GM10847 (cell line): ENCODE measurements around the gene SGK2.
A peak's percentile ranks its signal among the peaks of the same experiment; 100 is the strongest.

Experiments
- POLR2A ChIP-seq: IDR thresholded peaks from 2 replicates; pipeline ENCODE4 v1.6.1; 2011; ENCODE audit not compliant: insufficient read length; ENCODE audit errors: extremely low read depth

The SGK2 gene

DNA sequence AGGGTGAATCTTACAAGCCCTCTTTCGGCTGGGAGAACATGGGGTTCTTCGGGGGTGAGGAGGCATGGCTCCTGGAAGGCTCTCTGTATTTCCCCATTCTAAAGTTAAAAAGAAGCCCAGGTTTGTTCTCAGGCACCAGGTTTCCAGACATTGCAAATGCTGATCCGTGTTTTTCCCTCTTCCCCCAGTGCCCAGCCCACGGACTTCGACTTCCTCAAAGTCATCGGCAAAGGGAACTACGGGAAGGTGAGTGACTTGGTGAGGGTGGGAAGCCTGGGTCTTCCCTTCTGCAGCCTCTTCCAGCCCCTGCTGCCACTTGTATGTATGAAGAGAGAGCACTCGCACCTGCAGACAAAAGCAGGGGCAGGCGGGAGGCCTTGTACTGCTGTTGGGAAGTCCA, 8.7 kb downstream of the SGK2 start:
- no peak for TF ChIP-seq POLR2A

DNA sequence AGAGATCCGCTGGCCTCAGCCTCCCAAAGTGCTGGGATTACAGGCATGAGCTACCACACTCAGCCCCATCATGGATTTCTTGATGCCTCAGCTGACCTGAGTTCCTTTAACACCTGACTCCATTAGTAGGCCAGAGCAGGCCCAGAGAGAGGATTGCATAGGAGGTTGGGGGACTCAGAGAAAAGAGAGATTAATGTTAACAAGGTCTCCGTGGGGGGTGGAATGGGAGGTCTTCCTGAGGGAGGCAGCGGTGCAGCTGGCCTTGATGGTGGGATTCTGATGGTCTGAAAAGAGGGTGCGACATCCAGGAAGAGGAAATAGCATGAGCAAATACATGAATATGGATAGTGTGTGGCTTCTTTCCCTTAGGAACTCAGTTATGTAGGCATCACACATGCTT, 9.9 kb downstream of the SGK2 start:
- TF ChIP-seq POLR2A, result no peak

GRCh38 chr20:43569282-43569681, 10.5 kb downstream of the SGK2 start:
- TF ChIP-seq POLR2A, result no peak

DNA sequence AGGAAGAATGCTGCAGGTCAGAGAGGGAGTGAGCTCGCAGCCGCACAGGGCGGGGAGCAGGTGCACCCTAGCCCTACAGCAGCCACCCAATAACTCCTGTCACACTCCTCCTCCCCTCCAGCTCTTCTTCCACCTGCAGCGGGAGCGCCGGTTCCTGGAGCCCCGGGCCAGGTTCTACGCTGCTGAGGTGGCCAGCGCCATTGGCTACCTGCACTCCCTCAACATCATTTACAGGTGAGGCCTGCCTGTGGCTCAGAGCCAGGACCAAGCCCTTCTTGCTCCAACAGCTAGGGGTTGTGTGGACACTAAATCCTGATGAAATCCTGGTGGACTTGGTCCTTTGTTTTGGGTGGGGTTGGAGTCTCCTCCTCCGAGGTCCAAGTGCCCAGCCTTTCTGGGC, 11.7 kb downstream of the SGK2 start:
- TF ChIP-seq POLR2A, result no peak

DNA sequence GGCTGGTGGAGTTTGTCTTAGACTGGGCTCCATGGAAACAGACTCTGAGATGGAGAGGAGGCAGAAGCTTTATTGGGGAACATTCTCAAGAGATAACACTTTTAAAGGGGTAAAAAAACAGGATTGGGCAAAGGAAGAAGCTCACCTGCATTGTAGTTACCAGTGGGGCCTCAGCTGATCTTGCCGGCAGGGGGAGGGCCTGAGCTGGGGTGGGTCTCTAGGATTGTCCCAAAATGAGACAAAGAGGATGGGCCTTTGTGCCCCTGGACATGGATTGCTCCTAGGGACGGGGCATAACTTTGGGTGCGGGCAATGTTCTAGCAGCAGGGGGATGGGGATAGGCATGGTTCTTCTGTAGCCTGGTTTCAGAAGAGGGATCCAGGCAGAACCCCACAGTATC, 12.5 kb downstream of the SGK2 start:
- TF ChIP-seq POLR2A, result no peak

DNA sequence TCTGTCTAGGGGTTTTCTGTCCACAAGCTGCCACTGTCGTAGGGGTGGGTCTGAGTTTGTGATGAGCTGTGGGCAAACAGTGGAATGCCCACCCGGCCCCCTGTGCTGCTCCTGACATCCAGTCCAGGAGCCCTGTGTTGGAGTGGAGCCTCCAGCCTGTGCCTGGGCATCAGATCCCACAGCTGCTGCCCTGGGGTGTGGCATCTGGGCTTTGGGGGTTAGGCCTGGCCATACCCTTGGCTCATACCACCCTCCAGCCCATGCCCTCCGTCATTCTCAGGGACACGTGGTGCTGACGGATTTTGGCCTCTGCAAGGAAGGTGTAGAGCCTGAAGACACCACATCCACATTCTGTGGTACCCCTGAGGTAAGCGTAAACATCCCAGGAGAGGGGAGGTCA, 12.9 kb downstream of the SGK2 start:
- no peak for TF ChIP-seq POLR2A

GRCh38 chr20:43572891-43573290, 14.1 kb downstream of the SGK2 start:
- TF ChIP-seq POLR2A, result no peak

- no peak for TF ChIP-seq POLR2A
Observed at GRCh38 chr20:43576108-43576507, 17.3 kb downstream of the SGK2 start.

DNA sequence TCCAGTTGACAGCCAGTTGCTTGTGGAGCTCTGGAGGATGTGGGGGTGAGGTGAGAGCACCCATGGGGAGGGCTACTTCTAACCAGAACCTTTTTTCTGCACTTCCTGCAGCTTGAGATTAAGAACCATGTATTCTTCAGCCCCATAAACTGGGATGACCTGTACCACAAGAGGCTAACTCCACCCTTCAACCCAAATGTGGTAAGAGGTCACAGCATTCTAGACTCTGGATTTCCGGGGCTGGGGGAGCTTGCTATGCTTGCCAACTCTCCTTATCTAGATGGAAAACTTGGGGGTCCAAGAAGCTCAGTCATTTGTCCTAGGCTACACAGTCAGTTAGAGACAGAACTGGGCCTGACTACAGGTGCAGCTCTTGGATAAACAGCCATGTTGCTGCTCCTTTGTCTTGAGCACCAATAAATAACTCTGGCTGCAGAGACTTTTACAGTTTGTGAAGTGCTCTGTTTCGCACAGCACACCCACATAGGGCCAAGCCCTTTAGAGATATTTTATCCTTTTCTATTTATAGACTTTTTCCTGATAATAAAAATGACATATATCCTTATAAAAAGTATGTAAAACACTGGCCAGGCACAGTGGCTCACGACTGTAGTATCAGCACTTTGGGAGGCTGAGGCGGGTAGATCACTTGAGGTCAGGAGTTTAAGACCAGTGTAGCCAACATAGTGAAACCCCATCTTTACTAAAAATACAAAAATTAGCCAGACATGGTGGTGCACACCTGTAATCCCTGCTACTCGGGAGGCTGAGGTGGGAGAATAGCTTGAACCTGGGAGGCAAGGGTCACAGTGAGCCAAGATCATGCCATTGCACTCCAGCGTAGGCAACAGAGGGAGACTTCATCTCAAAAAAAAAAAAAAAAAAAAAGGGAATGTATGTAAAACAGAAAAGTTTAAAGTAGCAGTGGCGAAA, 21.3 kb downstream of the SGK2 start:
- no peak for TF ChIP-seq POLR2A

DNA sequence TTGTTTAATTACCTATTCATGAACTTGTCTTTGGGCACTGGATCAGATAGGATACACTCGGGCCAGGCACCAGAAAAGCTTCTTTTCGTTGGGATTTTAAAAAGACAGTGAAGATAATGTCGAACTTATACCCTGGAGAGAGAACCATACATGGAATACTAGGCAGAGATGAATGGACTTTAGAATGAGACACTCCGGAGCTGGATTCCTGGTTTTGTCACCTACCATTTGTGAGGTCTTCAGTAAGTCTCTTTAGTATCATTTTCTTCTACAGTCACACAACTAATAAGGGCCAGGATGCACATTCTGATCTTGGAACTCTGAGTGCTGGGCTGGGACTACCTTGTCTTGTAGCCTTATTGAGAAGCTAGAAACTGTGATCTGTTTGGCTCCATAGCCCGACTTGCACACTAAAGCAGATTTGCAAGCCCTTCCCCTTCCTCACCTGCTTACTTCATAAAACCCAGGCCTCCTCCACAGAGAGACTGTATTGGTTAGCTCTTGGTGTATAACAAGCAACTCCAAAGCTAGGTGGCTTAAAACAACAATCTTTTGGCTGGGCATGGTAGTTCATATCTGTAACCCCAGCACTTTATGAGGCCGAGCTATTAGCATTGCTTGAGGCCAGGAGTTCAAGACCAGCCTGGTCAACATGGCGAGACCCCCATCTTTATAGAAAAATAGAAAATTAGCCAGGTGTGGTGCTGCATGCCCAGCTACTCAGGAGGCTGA, 24.5 kb downstream of the SGK2 start:
- TF ChIP-seq POLR2A, result no peak

DNA sequence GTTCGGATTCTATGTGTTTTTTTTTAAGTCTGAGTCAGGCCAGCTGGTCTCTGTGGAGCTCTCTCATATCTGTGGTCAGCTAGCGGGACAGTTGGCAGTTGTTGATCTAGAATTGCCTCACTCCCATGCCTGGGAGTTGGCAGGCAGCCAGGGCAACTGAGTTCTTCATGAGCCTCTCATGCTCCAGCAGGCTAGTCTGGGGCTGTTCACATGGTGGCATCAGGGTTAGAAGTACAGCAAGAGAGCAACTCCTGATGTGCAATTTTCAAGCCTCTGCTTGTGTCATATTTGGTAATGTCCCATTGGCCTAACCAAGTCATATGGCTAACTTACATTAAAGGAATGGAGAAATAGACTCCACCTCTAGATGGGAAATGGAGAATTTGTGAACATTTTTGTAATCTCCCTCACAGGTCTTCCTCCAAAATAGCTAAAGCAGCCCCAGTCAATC, 25.2 kb downstream of the SGK2 start:
- no peak for TF ChIP-seq POLR2A

- no peak for TF ChIP-seq POLR2A
Observed at GRCh38 chr20:43584448-43585136, 25.8 kb downstream of the SGK2 start.

DNA sequence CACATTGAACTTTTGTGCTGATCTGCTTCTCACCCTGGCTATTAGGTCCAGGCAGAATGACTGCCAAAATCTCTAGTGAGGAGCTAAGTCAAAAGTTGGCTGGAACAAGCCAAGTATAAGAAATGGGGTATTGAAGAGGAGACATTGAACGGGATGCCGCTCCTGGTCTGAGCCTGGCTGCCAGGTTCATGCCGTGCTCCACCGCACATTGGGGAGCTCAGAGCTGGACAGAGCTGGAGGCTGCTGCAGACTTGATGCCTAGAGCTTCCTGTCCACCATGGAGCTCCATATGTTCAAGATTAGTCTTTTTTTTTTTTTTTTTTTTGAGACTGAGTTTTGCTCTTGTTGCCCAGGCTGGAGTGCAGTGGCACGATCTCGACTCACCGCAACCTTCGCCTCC, 27.8 kb downstream of the SGK2 start:
- no peak for TF ChIP-seq POLR2A

DNA sequence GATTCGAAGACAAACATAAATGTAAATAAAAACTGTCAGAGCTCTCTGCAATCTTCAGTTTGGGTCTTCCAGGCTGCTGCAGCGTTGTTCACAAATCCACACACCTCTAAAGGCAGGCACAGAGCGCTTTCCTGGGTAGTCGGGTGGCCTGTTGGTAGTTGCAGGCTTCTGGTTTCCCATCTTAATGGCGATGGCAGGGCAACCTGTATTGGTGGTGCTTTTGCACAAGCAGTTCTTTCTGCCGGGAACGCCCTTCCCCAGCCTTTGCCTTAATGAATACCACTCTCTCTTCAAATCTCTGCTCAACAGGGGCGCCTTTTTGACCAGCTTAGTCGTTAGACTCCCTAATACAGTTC, 31.2 kb downstream of the SGK2 start:
- no peak for TF ChIP-seq POLR2A

GRCh38 chr20:43590392-43591303, 31.8 kb downstream of the SGK2 start, which contains the start of gene IFT52:
TSS of gene IFT52 (plus strand) at chr20:43590937. CDS start at chr20:43594699, 3,762 bp downstream.
- TF ChIP-seq POLR2A, result peak; percentile 58

DNA sequence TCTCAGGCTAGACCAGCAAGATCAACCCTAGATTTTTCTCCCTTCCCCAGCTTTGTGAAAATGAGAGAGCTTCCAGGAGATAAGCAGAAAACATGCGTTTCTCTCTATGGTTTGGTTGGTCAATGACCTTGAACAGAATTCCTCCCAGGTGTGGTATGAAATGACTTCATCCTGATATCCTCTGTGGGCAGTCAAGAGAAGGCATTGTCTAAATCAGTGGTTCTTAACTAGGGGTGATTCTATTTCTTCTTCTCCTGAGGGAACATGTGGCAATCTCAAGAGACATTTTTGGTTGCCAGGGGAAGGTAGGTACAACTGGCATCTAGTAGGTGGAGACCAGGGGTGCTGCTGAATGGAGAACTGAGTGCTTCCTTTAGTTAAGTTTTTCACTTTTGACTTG, 44.3 kb downstream of the SGK2 start:
- TF ChIP-seq POLR2A, result no peak
